ENCODE measurements around the gene DDX1. TPM values are rescaled to one million over a fixed set of nuclear protein-coding genes. Genes with fewer than 3 reads are reported as not detected.

The DDX1 gene
- total and polyA plus RNA-seq, 2 donors (not counting 3 experiments of a cell fraction or from before 2014, with no cell fraction given): 41.2 to 117 TPM

- FAIRE-seq: no peak
- Histone ChIP-seq H3K4me1 (ENCODE audit: control insufficient read depth, extremely low read depth, insufficient read depth, low read length) (no peaks in the 10 kb centered on the region), H3K4me2 (ENCODE audit: insufficient read depth, low read length) (no peak overlapping the region), H3K79me2 (ENCODE audit: control insufficient read depth, insufficient read depth, low read length) (no peaks in the 10 kb centered on the region), H3K27me3 (ENCODE audit: control insufficient read depth in 2 of 2, insufficient read depth in 2 of 2, low read length in 2 of 2) (no peaks in the 10 kb centered on the region), H3K4me3 (replicated peaks in 1 of 3; ENCODE audit: insufficient read depth in 1 of 3, low read depth in 1 of 3, low read length in 3 of 3) (no peak overlapping the region), H2AFZ (ENCODE audit: low read depth, low read length) (no peak overlapping the region), H3K9ac (replicated peaks; ENCODE audit: extremely low read depth, insufficient read depth, low read length) (no peak overlapping the region), H3K9me1 (replicated peaks; ENCODE audit: control insufficient read depth, extremely low read depth, insufficient read depth, low read length) (no peaks in the 10 kb centered on the region), H4K20me1 (replicated peaks; ENCODE audit: control insufficient read depth, extremely low read depth, insufficient read depth, low read length) (no peaks in the 10 kb centered on the region), H3K36me3 (ENCODE audit: control insufficient read depth in 2 of 2, extremely low read depth in 1 of 2, insufficient read depth in 2 of 2, low read length in 2 of 2) (no peaks in the 10 kb centered on the region), H3K9me3 (replicated peaks; ENCODE audit: control insufficient read depth, insufficient read depth, low read length) (no peaks in the 10 kb centered on the region), H3K27ac (ENCODE audit: insufficient read depth, low read depth, low read length) (no peak overlapping the region)
- intact Hi-C loops (cut with micrococcal nuclease) (no loop called here), dilution Hi-C loops (cut with MboI; ENCODE audit: extremely low pct_ligation_motif_present, low sequenced_read_pairs) (no loop called here)
- TF ChIP-seq POLR2A (IDR thresholded peaks at IDR 0.05; ENCODE audit: low read depth, low read length): no peak
- no peak for TF ChIP-seq EZH2 (IDR thresholded peaks at IDR 0.05; ENCODE audit: borderline replicate concordance, low read depth, low read length, severe bottlenecking)
- no peak for TF ChIP-seq CTCF (IDR thresholded peaks at IDR 0.05; ENCODE audit: extremely low read depth in 1 of 2, insufficient read depth in 1 of 2, low read depth in 1 of 2, low read length in 2 of 2)
- TF ChIP-seq FOS (IDR thresholded peaks at IDR 0.05; ENCODE audit: borderline replicate concordance, insufficient read depth, low read length): no peak
- no peak for TF ChIP-seq MAX (IDR thresholded peaks at IDR 0.05; ENCODE audit: insufficient read depth, insufficient read length)
- TF ChIP-seq JUN (IDR thresholded peaks at IDR 0.05; ENCODE audit: borderline replicate concordance, insufficient read depth, insufficient read length, low read depth): no peak
- no peak for TF ChIP-seq POLR2AphosphoS5 (IDR thresholded peaks at IDR 0.05; ENCODE audit: insufficient read depth, low read depth, low read length)
- TF ChIP-seq MYC (IDR thresholded peaks at IDR 0.05; ENCODE audit: low read depth, low read length): no peak
- no peak for TF ChIP-seq GATA2 (IDR thresholded peaks at IDR 0.05; ENCODE audit: insufficient read depth, insufficient read length, low read depth, low read length)
- POLR2A ChIA-PET: no interaction called here
- no peak for DNase-seq (ENCODE audit: low read depth, low spot score)
- CTCF ChIA-PET: interaction anchor here (1.2 to 1.5 kb wide), 2 partner anchors 12 to 18 kb away, joined by 3 to 5 read pairs; partner anchors contain the start of gene NBAS
- BruUV-seq (replicated peaks): no TSS peak
Observed at GRCh38 chr2:15543541-15543940, 48.1 kb upstream of the DDX1 start.

All from endothelial cell of umbilical vein (primary cell).